Smooth muscle cell (in vitro differentiated cells): ENCODE measurements around the gene AKIRIN1. TPM values are rescaled to one million over a fixed set of nuclear protein-coding genes. Genes with fewer than 3 reads are reported as not detected.

Experiments used
- DNase-seq: peaks from one replicate; lab custom pipeline; 2025; ENCODE audit not compliant: unreplicated experiment; lab: John Stamatoyannopoulos, UW
- H2AFZ ChIP-seq: fragments of 200-600 bp; sonication (generic); 2 replicates; pipeline ENCODE4 v1.6.0; 2016; ENCODE audit warnings: antibody characterized with exemption, low read depth, mild to moderate bottlenecking
- H3F3A ChIP-seq: fragments of 200-600 bp; sonication (generic); 2 replicates; pipeline ENCODE4 v1.6.0; 2017; ENCODE audit warnings: antibody characterized with exemption, low read depth
- H3K27ac ChIP-seq: fragments of 200-600 bp; sonication (generic); 2 replicates; pipeline ENCODE4 v1.5.1; 2016; ENCODE audit warnings: low read depth, mild to moderate bottlenecking
- H3K27me3 ChIP-seq: fragments of 200-600 bp; sonication (generic); 2 replicates; pipeline ENCODE4 v1.6.1; 2016; ENCODE audit warnings: low read depth, mild to moderate bottlenecking
- H3K36me3 ChIP-seq: fragments of 200-600 bp; sonication (generic); 2 replicates; pipeline ENCODE4 v1.5.1; 2016; ENCODE audit warnings: low read depth
- H3K4me1 ChIP-seq: fragments of 200-600 bp; sonication (generic); 2 replicates; pipeline ENCODE4 v1.5.1; 2016; ENCODE audit warnings: low read depth
- H3K4me2 ChIP-seq: fragments of 200-600 bp; sonication (generic); 2 replicates; pipeline ENCODE4 v1.6.0; 2016; ENCODE audit warnings: mild to moderate bottlenecking
- H3K4me3 ChIP-seq: fragments of 200-600 bp; sonication (generic); 2 replicates; pipeline ENCODE4 v1.5.1; 2016; ENCODE audit warnings: mild to moderate bottlenecking
- H3K79me2 ChIP-seq: fragments of 200-600 bp; sonication (generic); 2 replicates; pipeline ENCODE4 v1.6.0; 2016; ENCODE audit warnings: low read depth, mild to moderate bottlenecking
- H3K9ac ChIP-seq: fragments of 200-600 bp; sonication (generic); 2 replicates; pipeline ENCODE4 v1.6.0; 2016; ENCODE audit warnings: low read depth
- H3K9me3 ChIP-seq: fragments of 200-600 bp; sonication (generic); replicated peaks from 2 replicates; pipeline ENCODE4 v1.5.1; 2016; ENCODE audit warnings: low read depth
- H4K20me1 ChIP-seq: fragments of 200-600 bp; sonication (generic); 2 replicates; pipeline ENCODE4 v1.6.0; 2016; ENCODE audit warnings: low read depth
- WGBS: methylation state at CpG from one replicate; pipeline ENCODE4 v1.1.7; 2016; ENCODE audit warnings: low lambda C conversion rate; 5-methylcytosine and 5-hydroxymethylcytosine counted together
- polyA plus RNA-seq: library from polyadenylated mRNA; unstranded; fragments of >200 nt; fragmentation: Nextera tagmentation; extraction: Ambion mirVana; gene quantifications from 2 replicates; pipeline ENCODE4 v1.2.1, GENCODE V29; 2016
- total RNA-seq: library from RNA; depleted of rRNA; stranded (reverse); fragments of >200 nt; gene quantifications from 2 replicates; pipeline ENCODE4 v1.2.3, GENCODE V29; 2014
- TF ChIP-seq, protein P1 (sequence below): fragments of 200-600 bp; sonication (generic); IDR thresholded peaks from 2 replicates; pipeline ENCODE4 v1.5.1; 2017; ENCODE audit warnings: borderline replicate concordance, mild to moderate bottlenecking, antibody characterized with exemption; ENCODE audit not compliant: insufficient read depth, poor library complexity, severe bottlenecking

Gene AKIRIN1
- total and polyA plus RNA-seq, 2 experiments from 2014 or later, result 64.5 to 68.6 TPM

DNA sequence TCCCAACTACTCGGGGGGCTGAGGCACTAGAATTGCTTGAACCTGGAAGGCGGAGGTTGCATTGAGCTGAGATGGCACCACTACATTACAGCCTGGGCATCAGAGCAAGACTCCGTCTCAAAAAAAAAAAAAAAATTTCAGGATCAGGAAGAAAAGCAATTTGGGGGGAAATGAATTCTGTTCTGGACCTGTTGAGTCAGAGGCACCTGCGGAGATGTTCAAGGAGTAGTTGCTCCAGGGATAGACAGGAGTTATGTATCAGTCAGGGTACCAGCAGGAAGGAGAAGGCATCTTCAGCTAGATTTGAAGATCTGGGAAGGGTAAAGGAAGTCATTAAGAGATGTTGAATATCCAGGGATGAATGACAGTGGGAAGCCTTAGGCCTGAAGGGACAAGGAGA lies 46.5 kb upstream of the AKIRIN1 start:
- DNase-seq, result no peak
- H3K4me2 ChIP-seq, result no peak overlapping the region
- no peaks in the 10 kb centered on the region for H3K4me1 ChIP-seq
- no peak overlapping the region for H2AFZ ChIP-seq
- no peak overlapping the region for H3K4me3 ChIP-seq
- no peaks in the 10 kb centered on the region for H3K27me3 ChIP-seq
- H3K36me3 ChIP-seq, result no peaks in the 10 kb centered on the region
- H3K9ac ChIP-seq, result no peak overlapping the region
- H4K20me1 ChIP-seq, result no peaks in the 10 kb centered on the region
- TF ChIP-seq, protein P1, sequence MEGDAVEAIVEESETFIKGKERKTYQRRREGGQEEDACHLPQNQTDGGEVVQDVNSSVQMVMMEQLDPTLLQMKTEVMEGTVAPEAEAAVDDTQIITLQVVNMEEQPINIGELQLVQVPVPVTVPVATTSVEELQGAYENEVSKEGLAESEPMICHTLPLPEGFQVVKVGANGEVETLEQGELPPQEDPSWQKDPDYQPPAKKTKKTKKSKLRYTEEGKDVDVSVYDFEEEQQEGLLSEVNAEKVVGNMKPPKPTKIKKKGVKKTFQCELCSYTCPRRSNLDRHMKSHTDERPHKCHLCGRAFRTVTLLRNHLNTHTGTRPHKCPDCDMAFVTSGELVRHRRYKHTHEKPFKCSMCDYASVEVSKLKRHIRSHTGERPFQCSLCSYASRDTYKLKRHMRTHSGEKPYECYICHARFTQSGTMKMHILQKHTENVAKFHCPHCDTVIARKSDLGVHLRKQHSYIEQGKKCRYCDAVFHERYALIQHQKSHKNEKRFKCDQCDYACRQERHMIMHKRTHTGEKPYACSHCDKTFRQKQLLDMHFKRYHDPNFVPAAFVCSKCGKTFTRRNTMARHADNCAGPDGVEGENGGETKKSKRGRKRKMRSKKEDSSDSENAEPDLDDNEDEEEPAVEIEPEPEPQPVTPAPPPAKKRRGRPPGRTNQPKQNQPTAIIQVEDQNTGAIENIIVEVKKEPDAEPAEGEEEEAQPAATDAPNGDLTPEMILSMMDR, result no peak
- H3K27ac ChIP-seq, result no peak overlapping the region
- H3K9me3 ChIP-seq, result no peaks in the 10 kb centered on the region
- WGBS, result 99% methylated on average over 4 of the region's 4 CpGs
- H3K79me2 ChIP-seq, result no peaks in the 10 kb centered on the region
- no peaks in the 10 kb centered on the region for H3F3A ChIP-seq

DNA sequence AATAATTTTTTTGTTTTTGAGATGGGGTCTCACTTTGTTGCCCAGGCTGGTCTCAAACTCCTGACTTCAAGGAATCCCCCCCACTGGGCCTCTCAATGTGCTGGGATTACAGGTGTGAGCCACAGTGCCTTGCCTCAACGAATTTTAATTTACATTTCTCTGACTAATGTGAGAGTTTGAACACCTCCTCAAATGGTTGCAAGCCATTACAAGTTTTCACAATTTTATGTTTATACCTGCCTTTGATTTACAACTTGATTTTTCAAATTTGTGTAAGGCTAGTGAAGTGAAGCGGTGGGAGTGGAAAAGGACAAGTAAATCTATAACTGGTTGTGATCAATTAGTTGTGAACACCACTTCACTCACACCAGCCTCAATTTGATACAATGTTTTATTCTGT lies 40.5 kb upstream of the AKIRIN1 start:
- H2AFZ ChIP-seq, result no peak overlapping the region

DNA sequence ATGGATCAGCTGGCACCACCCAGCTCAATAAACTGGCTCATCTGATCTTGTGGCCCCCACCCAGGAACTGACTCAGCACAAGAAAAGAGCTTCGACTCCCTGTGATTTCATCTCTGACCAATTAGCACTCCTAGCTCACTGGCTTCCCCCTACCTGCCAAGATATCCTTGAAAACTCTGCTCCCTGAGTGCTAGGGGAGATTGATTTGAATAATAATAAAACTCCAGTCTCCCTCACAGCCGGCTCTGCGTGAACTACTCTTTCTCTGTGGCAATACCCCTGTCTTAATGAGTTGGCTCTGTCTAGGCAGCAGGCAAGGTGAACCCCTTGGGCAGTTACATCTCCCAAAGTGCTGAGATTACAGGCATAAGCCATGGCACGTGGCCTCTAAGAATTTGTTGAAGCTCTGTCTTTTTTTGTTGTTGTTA lies 37.6 kb upstream of the AKIRIN1 start:
- no peak for DNase-seq

More for the DNA sequence above, 40.5 kb upstream of the AKIRIN1 start:
- Histone ChIP-seq H3K9me3 (no peaks in the 10 kb centered on the region), H3K79me2 (no peaks in the 10 kb centered on the region), H3K27ac (no peak overlapping the region), H3K27me3 (no peaks in the 10 kb centered on the region), H3K4me1 (no peaks in the 10 kb centered on the region), H3F3A (no peaks in the 10 kb centered on the region), H3K4me3 (no peak overlapping the region), H3K36me3 (no peaks in the 10 kb centered on the region), H4K20me1 (no peaks in the 10 kb centered on the region), H3K9ac (no peak overlapping the region), H3K4me2 (no peak overlapping the region)
- TF ChIP-seq, protein P1, result no peak
- WGBS, result 65% methylated on average over 2 of the region's 2 CpGs
- no peak for DNase-seq

DNA sequence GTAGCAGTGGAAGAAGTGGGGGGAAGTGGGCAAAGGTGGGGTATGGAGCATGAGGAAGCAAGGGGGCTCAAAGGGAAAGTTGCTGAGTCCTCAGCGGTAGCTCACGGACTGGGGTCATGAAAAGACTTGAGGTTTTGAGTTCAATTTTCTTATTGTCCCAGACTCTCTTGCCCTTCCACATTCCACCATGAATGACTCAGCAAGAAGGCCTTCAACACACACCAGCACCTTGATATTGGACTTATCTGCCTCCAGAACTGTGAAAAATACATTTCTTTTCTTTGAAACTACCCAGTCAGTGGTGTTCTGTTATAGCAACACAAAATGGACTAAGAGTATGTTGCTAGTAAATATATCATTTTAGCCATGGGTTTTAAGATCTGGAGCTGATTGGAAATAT lies 32.1 kb upstream of the AKIRIN1 start:
- no peaks in the 10 kb centered on the region for H3K9me3 ChIP-seq
- H3K4me1 ChIP-seq, result no peaks in the 10 kb centered on the region
- H3K9ac ChIP-seq, result peak overlapping the region; percentile 39
- no peak overlapping the region for H3K4me3 ChIP-seq
- H3K79me2 ChIP-seq, result no peaks in the 10 kb centered on the region
- H3K4me2 ChIP-seq, result peak overlapping the region; percentile 6
- H2AFZ ChIP-seq, result no peak overlapping the region
- no peaks in the 10 kb centered on the region for H4K20me1 ChIP-seq
- no peak for DNase-seq
- H3K36me3 ChIP-seq, result no peaks in the 10 kb centered on the region
- WGBS, result 74% methylated on average over 2 of the region's 2 CpGs
- TF ChIP-seq, protein P1, result no peak
- no peaks in the 10 kb centered on the region for H3F3A ChIP-seq
- peak overlapping the region; percentile 69 for H3K27ac ChIP-seq
- no peaks in the 10 kb centered on the region for H3K27me3 ChIP-seq

More for the DNA sequence above, 37.6 kb upstream of the AKIRIN1 start:
- TF ChIP-seq, protein P1, result no peak
- Histone ChIP-seq H3K4me2 (no peak overlapping the region), H3K9ac (no peak overlapping the region), H3K27me3 (no peaks in the 10 kb centered on the region), H3K4me1 (no peaks in the 10 kb centered on the region), H3K4me3 (no peak overlapping the region), H4K20me1 (no peaks in the 10 kb centered on the region), H3K79me2 (no peaks in the 10 kb centered on the region), H2AFZ (no peak overlapping the region), H3K9me3 (no peaks in the 10 kb centered on the region), H3K27ac (no peak overlapping the region), H3K36me3 (no peaks in the 10 kb centered on the region), H3F3A (no peaks in the 10 kb centered on the region)
- 28% methylated on average over 4 of the region's 4 CpGs for WGBS
